ENCODE data around the gene RNF125.

RNF125 gene

GRCh38 chr18:32091724-32092421, 73.2 kb downstream of the RNF125 start, which contains the start of gene RNF138 (continued):
- TF ChIP-seq ZBTB8A (tag by site-specific recombination; IDR thresholded peaks at IDR 0.05), result peak; percentile 95
- peak; percentile 61 for TF ChIP-seq ZBTB17 (tag by site-specific recombination; IDR thresholded peaks at IDR 0.05)
- TF ChIP-seq ZNF175 (tag by site-specific recombination; IDR thresholded peaks at IDR 0.05), result no peak
- 0 out of 2 replicates have a peak, but pooled peaks have one; percentile 28 for TF ChIP-seq IKZF3 (tag by site-specific recombination; IDR thresholded peaks at IDR 0.05)
- TF ChIP-seq KLF9 (tag by site-specific recombination; IDR thresholded peaks at IDR 0.05; ENCODE audit: low read depth), result no peak
- no peak for TF ChIP-seq EGR2 (tag by site-specific recombination; IDR thresholded peaks at IDR 0.05; ENCODE audit: low read depth)
- no peak for TF ChIP-seq ZNF701 (tag by site-specific recombination; IDR thresholded peaks at IDR 0.05)
- TF ChIP-seq ZNF140 (tag by site-specific recombination; IDR thresholded peaks at IDR 0.05), result no peak
- TF ChIP-seq ATF2 (tag by site-specific recombination; IDR thresholded peaks at IDR 0.05; ENCODE audit: low read depth), result no peak; the same call in 1 of the 2 replicates
- TF ChIP-seq ZNF623 (tag by site-specific recombination; IDR thresholded peaks at IDR 0.05), result no peak
- no peak for TF ChIP-seq ZNF473 (tag by site-specific recombination; IDR thresholded peaks at IDR 0.05)
- TF ChIP-seq PRDM6 (tag by site-specific recombination; IDR thresholded peaks at IDR 0.05), result no peak
- no peak for TF ChIP-seq ZNF202 (tag by site-specific recombination; IDR thresholded peaks at IDR 0.05; ENCODE audit: borderline replicate concordance)
- 0 out of 2 replicates have a peak, but pooled peaks have one; percentile 10 for TF ChIP-seq BCL6B (tag by site-specific recombination; IDR thresholded peaks at IDR 0.05)
- TF ChIP-seq ZNF416 (tag by site-specific recombination; IDR thresholded peaks at IDR 0.05), result no peak
- no peak for TF ChIP-seq ZNF596 (tag by site-specific recombination; IDR thresholded peaks at IDR 0.05)
- TF ChIP-seq ZXDB (tag by site-specific recombination; IDR thresholded peaks at IDR 0.05), result peak; percentile 83
- no peak for TF ChIP-seq GFI1B (tag by site-specific recombination; IDR thresholded peaks at IDR 0.05)
- TF ChIP-seq ZNF24 (tag by site-specific recombination; IDR thresholded peaks at IDR 0.05), result 0 out of 2 replicates have a peak, but pooled peaks have one; percentile 30
- TF ChIP-seq ZNF544 (tag by site-specific recombination; IDR thresholded peaks at IDR 0.05), result no peak
- TF ChIP-seq ZNF654 (tag by site-specific recombination; IDR thresholded peaks at IDR 0.05; ENCODE audit: low read depth), result no peak
- TF ChIP-seq ELK4 (IDR thresholded peaks at IDR 0.05; ENCODE audit: borderline replicate concordance, low read depth, low read length), result no peak
- TF ChIP-seq SP2 (tag by site-specific recombination; IDR thresholded peaks at IDR 0.05), result peak; percentile 50
- no peak for TF ChIP-seq ZNF426 (tag by site-specific recombination; IDR thresholded peaks at IDR 0.05)
- TF ChIP-seq ZNF785 (tag by site-specific recombination; IDR thresholded peaks at IDR 0.05), result no peak
- TF ChIP-seq SETDB1 (IDR thresholded peaks at IDR 0.05; ENCODE audit: insufficient read length, low read length), result no peak
- TF ChIP-seq SCRT1 (tag by site-specific recombination; IDR thresholded peaks at IDR 0.05; ENCODE audit: borderline replicate concordance), result no peak
- no peak for TF ChIP-seq ZNF830 (tag by site-specific recombination; IDR thresholded peaks at IDR 0.05; ENCODE audit: low read depth)
- TF ChIP-seq AEBP2 (tag by site-specific recombination; IDR thresholded peaks at IDR 0.05; ENCODE audit: borderline replicate concordance), result no peak
- no peak for TF ChIP-seq ZNF311 (tag by site-specific recombination; IDR thresholded peaks at IDR 0.05; ENCODE audit: borderline replicate concordance)
- no peak for TF ChIP-seq ZFP3 (tag by site-specific recombination; IDR thresholded peaks at IDR 0.05; ENCODE audit: low read depth)
- 0 out of 2 replicates have a peak, but pooled peaks have one; percentile 12 for TF ChIP-seq GLIS2 (tag by site-specific recombination; IDR thresholded peaks at IDR 0.05)
- no peak for TF ChIP-seq ZNF239 (tag by site-specific recombination; IDR thresholded peaks at IDR 0.05)

Measured in HEK293 (cell line).